ENCODE data around the gene GATC. TPM values are rescaled to one million over a fixed set of nuclear protein-coding genes. Genes with fewer than 3 reads are reported as not detected.
"Not testable (repeated sequence)": the region's sequence is repeated elsewhere in the genome, so short reads cannot be mapped to it uniquely, and the experiment has no call there.

Gene GATC
- total RNA-seq, 1 donor from 2014 or later = 35.2 TPM

GRCh38 chr12:120437735-120438494 is 8.3 kb upstream of the GATC start, which contains the start of gene COX6A1:
Gene COX6A1 (plus strand): TSS chr12:120438113. CDS start chr12:120438127, 14 bp downstream.
- Mint-ChIP-seq H3K36me3 (ENCODE audit: low read depth) (peaks cover 39% of the 10 kb centered on the region), H3K27me3 (peaks cover 4% of the 10 kb centered on the region), H3K4me3 (peak within 1 kb of the TSS; percentile 97), H3K4me1 (peaks cover 29% of the 10 kb centered on the region), H3K9me3 (no peaks in the 10 kb centered on the region), H3K27ac (peak within 1 kb of the TSS; percentile 89)
- ChIA-PET POLR2A (interaction anchor here (0.6 to 3.0 kb wide), 8 partner anchors 8 to 745 kb away, joined by 3 to 35 read pairs (median 6); partner anchors contain the start of genes DYNLL1, GATC, RNU4-1 and RNU4-2), CTCF (interaction anchor here (0.5 to 2.1 kb wide), 6 partner anchors 8 to 620 kb away, joined by 3 to 8 read pairs (median 5); partner anchors contain the start of genes DYNLL1 and SRSF9)
- TF ChIP-seq CTCF (IDR thresholded peaks at IDR 0.05) = no peak
- DNase-seq (peak; percentile 87), ATAC-seq (ENCODE audit: low read depth) (peak; percentile 96)
- intact Hi-C loops (cut with micrococcal nuclease) = loop anchor here (1.0 to 10.0 kb wide), 10 partner anchors 8 to 657 kb away; partner anchors contain the start of genes GATC, MLEC, RAB35 and RNU4-1

- Mint-ChIP-seq H3K4me1 (peaks cover 29% of the 10 kb centered on the region), H3K9me3 (no peaks in the 10 kb centered on the region), H3K27ac (peak overlapping the region; percentile 89), H3K4me3 (peak overlapping the region; percentile 97), H3K36me3 (ENCODE audit: low read depth) (peaks cover 46% of the 10 kb centered on the region), H3K27me3 (peaks cover 2% of the 10 kb centered on the region)
- DNase-seq (no peak), ATAC-seq (ENCODE audit: low read depth) (no peak)
- ChIA-PET CTCF (interaction anchor here (0.7 to 2.1 kb wide), 6 partner anchors 9 to 210 kb away, joined by 3 to 8 read pairs (median 5); partner anchors contain the start of genes DYNLL1, POP5 and SRSF9), POLR2A (interaction anchor here (0.7 to 3.0 kb wide), 6 partner anchors 31 to 1801 kb away, joined by 3 to 35 read pairs (median 15); partner anchors contain the start of genes DYNLL1, RNU4-1, RNU4-2 and SIRT4)
- intact Hi-C loops (cut with micrococcal nuclease) = loop anchor here (1.0 to 10.0 kb wide), 13 partner anchors 8 to 656 kb away; partner anchors contain the start of genes DYNLL1, GATC, MLEC and POP5
- TF ChIP-seq CTCF (IDR thresholded peaks at IDR 0.05) = no peak
Observed at GRCh38 chr12:120438495-120439198, 7.6 kb upstream of the GATC start.

- DNase-seq (peak; percentile 21), ATAC-seq (ENCODE audit: low read depth) (peak; percentile 46)
- peaks cover 29% of the 10 kb centered on the region for H3K4me1 Mint-ChIP-seq
- no peaks in the 10 kb centered on the region for H3K27me3 Mint-ChIP-seq
- H3K4me3 Mint-ChIP-seq = peak overlapping the region; percentile 24
- POLR2A ChIA-PET = interaction anchor here (0.6 to 1.0 kb wide), 2 partner anchors 10 to 239 kb away, joined by 3 to 11 read pairs; partner anchors contain the start of gene RPLP0
- no peak for TF ChIP-seq CTCF (IDR thresholded peaks at IDR 0.05)
- no peaks in the 10 kb centered on the region for H3K9me3 Mint-ChIP-seq
- intact Hi-C loops (cut with micrococcal nuclease) = loop anchor here (1.0 to 10.0 kb wide), 10 partner anchors 30 to 655 kb away; partner anchors contain the start of genes DYNLL1, MLEC, POP5 and RAB35
- H3K36me3 Mint-ChIP-seq (ENCODE audit: low read depth) = peaks cover 57% of the 10 kb centered on the region
- H3K27ac Mint-ChIP-seq = no peak overlapping the region
- CTCF ChIA-PET = interaction anchor here (1.1 to 1.6 kb wide), 3 partner anchors 27 to 30 kb away, joined by 3 to 4 read pairs (median 3); no protein-coding TSS in a partner anchor
Observed at GRCh38 chr12:120439646-120440247, 6.5 kb upstream of the GATC start.

- intact Hi-C loops (cut with micrococcal nuclease) = no loop called here
- POLR2A ChIA-PET = interaction anchor here (0.9 to 1.3 kb wide), 2 partner anchors 9 to 25 kb away, joined by 3 to 5 read pairs; partner anchors contain the start of gene SRSF9
- peak overlapping the region; percentile 95 for H3K27ac Mint-ChIP-seq
- no peaks in the 10 kb centered on the region for H3K27me3 Mint-ChIP-seq
- H3K36me3 Mint-ChIP-seq (ENCODE audit: low read depth) = peaks cover 57% of the 10 kb centered on the region
- peaks cover 38% of the 10 kb centered on the region for H3K4me1 Mint-ChIP-seq
- CTCF ChIA-PET = no interaction called here
- H3K4me3 Mint-ChIP-seq = peak overlapping the region; percentile 96
- DNase-seq (no peak), ATAC-seq (ENCODE audit: low read depth) (no peak)
- H3K9me3 Mint-ChIP-seq = no peaks in the 10 kb centered on the region
- no peak for TF ChIP-seq CTCF (IDR thresholded peaks at IDR 0.05)
Observed at GRCh38 chr12:120444676-120445075, 1.6 kb upstream of the GATC start.

- POLR2A ChIA-PET = interaction anchor here (1.0 to 2.5 kb wide), 5 partner anchors 10 to 181 kb away, joined by 3 to 5 read pairs (median 4); partner anchors contain the start of genes PXN and RNU4-1
- peaks cover 29% of the 10 kb centered on the region for H3K4me1 Mint-ChIP-seq
- H3K36me3 Mint-ChIP-seq (ENCODE audit: low read depth) = peaks cover 44% of the 10 kb centered on the region
- intact Hi-C loops (cut with micrococcal nuclease) = loop anchor here (1.0 to 2.0 kb wide), 4 partner anchors 9 to 569 kb away; partner anchors contain the start of genes C12orf43, COX6A1, DYNLL1 and SRSF9
- ATAC-seq (ENCODE audit: low read depth) = peak; percentile 18
- H3K9me3 Mint-ChIP-seq, CTCF ChIA-PET, DNase-seq, H3K27me3 Mint-ChIP-seq: not testable (repeated sequence)
- peak overlapping the region; percentile 96 for H3K4me3 Mint-ChIP-seq
- H3K27ac Mint-ChIP-seq = peak overlapping the region; percentile 95
Observed at GRCh38 chr12:120446844-120447178, 567 bp downstream of the GATC start.

Measured in activated B cell treated with CpG ODN at 0.5 μM for 24 hours (primary cell).